ENCODE data around the gene WNT9B.

Gene WNT9B

DNA sequence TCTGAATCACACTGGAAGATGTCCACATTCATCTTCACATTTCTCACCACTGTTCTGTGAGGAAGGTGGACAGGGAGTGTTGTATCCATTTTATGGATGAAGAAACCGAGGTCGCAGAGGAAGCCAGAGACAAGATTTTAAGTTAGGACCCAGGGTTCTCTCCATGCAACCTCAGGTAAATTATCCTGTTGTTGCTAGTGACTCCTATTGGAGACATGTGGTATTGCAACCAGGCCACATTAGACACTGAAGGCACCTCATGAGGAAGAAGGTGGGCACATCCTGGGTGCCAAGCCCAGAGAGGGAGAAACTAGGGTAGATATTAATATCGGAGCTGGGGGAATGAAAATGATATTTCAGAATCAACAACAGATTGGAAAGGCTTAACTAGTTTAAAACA is 8.5 kb upstream of the WNT9B start:
- no peak overlapping the region for H4K91ac ChIP-seq (ENCODE audit: low read length)

DNA sequence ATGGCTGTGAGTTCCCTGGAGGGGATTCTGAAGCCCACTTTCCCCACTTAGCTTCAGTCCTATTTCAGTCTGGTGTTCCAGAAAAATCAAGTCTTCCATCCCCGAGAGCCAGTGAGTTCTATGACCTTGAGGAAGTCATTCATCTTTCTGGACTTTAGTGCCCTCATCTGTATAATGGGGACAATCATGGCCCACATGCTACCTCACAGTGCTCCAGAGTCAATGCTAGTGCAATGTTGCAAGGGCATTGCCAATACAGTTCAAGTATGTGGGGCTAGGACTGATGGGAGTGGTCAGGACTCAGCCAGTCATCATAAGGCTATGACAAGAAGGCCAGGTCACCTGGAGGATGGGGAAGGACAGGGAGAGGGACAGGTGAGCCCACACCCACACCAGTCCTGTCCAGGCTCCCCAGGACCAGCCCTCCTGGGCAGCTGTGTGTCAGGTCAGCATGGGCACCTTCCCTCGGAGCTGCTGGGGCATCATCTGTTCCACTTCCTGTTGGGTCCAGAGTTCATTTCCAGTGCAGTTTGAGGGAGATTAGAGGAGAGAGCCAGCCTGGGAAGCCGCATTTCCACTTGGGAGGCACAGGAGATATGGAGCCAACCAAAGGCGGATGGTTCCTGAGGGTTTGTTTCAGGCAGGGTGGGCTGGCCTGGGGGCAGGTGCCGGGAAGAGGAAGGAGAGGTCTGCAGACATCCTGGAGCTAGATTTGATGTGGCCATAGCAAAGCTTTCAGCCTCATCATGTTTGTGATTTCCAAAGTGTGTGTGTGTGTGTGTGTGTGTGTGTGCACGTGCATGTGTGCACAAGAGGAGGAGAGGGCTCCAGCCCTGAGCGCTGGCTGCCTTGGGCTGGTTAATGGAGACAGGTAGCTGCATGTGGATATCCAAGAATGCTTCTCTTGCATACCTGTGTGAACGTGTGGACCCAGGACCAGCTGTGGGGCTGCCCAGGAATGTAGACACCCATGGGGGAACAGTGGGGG is 3.9 kb upstream of the WNT9B start:
- no peak for DNase-seq
- Histone ChIP-seq H3K4me2 (ENCODE audit: low read length, poor library complexity, severe bottlenecking) (no peak overlapping the region), H3K27me3 (ENCODE audit: control insufficient read depth in 1 of 2, insufficient read depth in 1 of 2, low read length in 2 of 2) (peaks cover 60 to 80% of the 10 kb centered on the region in 2 experiments), H3K79me1 (replicated peaks; ENCODE audit: low read length, poor library complexity, severe bottlenecking) (no peaks in the 10 kb centered on the region), H3K18ac (ENCODE audit: low read depth in 1 of 2, low read length in 2 of 2) (no peak overlapping the region), H3K23ac (ENCODE audit: low read length in 2 of 2) (no peak overlapping the region), H3K27ac (ENCODE audit: low read length, poor library complexity, severe bottlenecking) (no peak overlapping the region), H3K9ac (ENCODE audit: low read length) (no peak overlapping the region), H3K36me3 (ENCODE audit: control insufficient read depth in 1 of 2, insufficient read depth in 2 of 2, low read depth in 1 of 2, low read length in 2 of 2) (no peaks in the 10 kb centered on the region), H4K8ac (ENCODE audit: low read length) (no peak overlapping the region), H3K14ac (ENCODE audit: low read length in 2 of 2) (no peak overlapping the region), H2BK5ac (ENCODE audit: low read depth, low read length, poor library complexity, severe bottlenecking) (no peak overlapping the region), H2AFZ (ENCODE audit: low read depth, low read length) (no peak overlapping the region), H4K91ac (ENCODE audit: low read length) (no peak overlapping the region), H2BK120ac (ENCODE audit: low read depth, low read length) (no peak overlapping the region), H2BK12ac (ENCODE audit: low read length in 2 of 2) (no peak overlapping the region), H3K4me1 (ENCODE audit: control insufficient read depth, insufficient read depth, low read depth, low read length) (peaks cover 14% of the 10 kb centered on the region), H3K9me3 (ENCODE audit: control insufficient read depth, low read length) (no peaks in the 10 kb centered on the region), H2AK5ac (ENCODE audit: low read length, severe bottlenecking) (no peak overlapping the region), H3K4me3 (ENCODE audit: insufficient read depth in 1 of 2, low read depth in 1 of 2, low read length in 2 of 2) (no peak overlapping the region), H2BK15ac (ENCODE audit: low read depth, poor library complexity, severe bottlenecking) (no peak overlapping the region), H3K4ac (ENCODE audit: low read depth in 1 of 2, low read length in 2 of 2) (no peak overlapping the region)
- WGBS = 62% methylated on average over 8 of the region's 8 CpGs

More for the DNA sequence above, 8.5 kb upstream of the WNT9B start:
- Histone ChIP-seq H2BK15ac (ENCODE audit: low read depth, poor library complexity, severe bottlenecking) (no peak overlapping the region), H3K4me1 (ENCODE audit: control insufficient read depth, insufficient read depth, low read depth, low read length) (peaks cover 4% of the 10 kb centered on the region), H3K4me2 (ENCODE audit: low read length, poor library complexity, severe bottlenecking) (no peak overlapping the region), H3K79me1 (replicated peaks; ENCODE audit: low read length, poor library complexity, severe bottlenecking) (no peaks in the 10 kb centered on the region), H3K4ac (ENCODE audit: low read depth in 1 of 2, low read length in 2 of 2) (no peak overlapping the region), H3K9ac (ENCODE audit: low read length) (no peak overlapping the region), H3K9me3 (ENCODE audit: control insufficient read depth, low read length) (no peaks in the 10 kb centered on the region), H2BK12ac (ENCODE audit: low read length in 2 of 2) (no peak overlapping the region), H3K14ac (ENCODE audit: low read length in 2 of 2) (no peak overlapping the region), H3K36me3 (ENCODE audit: control insufficient read depth in 1 of 2, insufficient read depth in 2 of 2, low read depth in 1 of 2, low read length in 2 of 2) (no peaks in the 10 kb centered on the region), H3K27ac (ENCODE audit: low read length, poor library complexity, severe bottlenecking) (no peak overlapping the region), H2BK120ac (ENCODE audit: low read depth, low read length) (no peak overlapping the region), H3K4me3 (ENCODE audit: insufficient read depth in 1 of 2, low read depth in 1 of 2, low read length in 2 of 2) (no peak overlapping the region), H3K23ac (ENCODE audit: low read length in 2 of 2) (no peak overlapping the region), H2BK5ac (ENCODE audit: low read depth, low read length, poor library complexity, severe bottlenecking) (no peak overlapping the region), H4K8ac (ENCODE audit: low read length) (no peak overlapping the region), H3K27me3 (ENCODE audit: control insufficient read depth in 1 of 2, insufficient read depth in 1 of 2, low read length in 2 of 2) (peaks cover 33 to 53% of the 10 kb centered on the region in 2 experiments), H2AK5ac (ENCODE audit: low read length, severe bottlenecking) (no peak overlapping the region), H2AFZ (ENCODE audit: low read depth, low read length) (no peak overlapping the region), H3K18ac (ENCODE audit: low read depth in 1 of 2, low read length in 2 of 2) (no peak overlapping the region)
- DNase-seq = no peak
- WGBS = 88% methylated on average over 2 of the region's 3 CpGs

DNA sequence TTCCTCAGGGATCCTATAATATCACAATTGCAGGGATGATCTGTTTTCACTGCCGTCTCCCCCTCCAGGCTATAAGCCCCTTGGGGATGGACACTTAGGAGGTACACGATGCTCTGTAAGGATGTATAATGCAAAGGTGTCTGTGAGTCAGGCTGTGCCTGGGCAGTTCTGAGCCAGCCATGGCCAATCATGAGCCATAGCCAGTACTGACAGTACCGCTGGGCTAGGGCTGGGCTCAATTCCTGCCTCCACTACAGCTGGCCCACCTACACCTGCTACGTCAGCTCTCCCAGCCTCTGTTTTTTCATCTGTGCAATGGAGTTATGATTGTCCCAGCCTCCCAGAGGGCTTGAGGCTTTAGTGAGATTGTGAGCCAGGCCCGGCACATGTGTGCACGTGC is 2.8 kb upstream of the WNT9B start:
- Histone ChIP-seq H3K4ac (ENCODE audit: low read depth in 1 of 2, low read length in 2 of 2) (no peak overlapping the region), H4K8ac (ENCODE audit: low read length) (no peak overlapping the region), H2BK12ac (ENCODE audit: low read length in 2 of 2) (no peak overlapping the region), H2BK15ac (ENCODE audit: low read depth, poor library complexity, severe bottlenecking) (no peak overlapping the region), H3K4me3 (ENCODE audit: insufficient read depth in 1 of 2, low read depth in 1 of 2, low read length in 2 of 2) (no peak overlapping the region), H3K27ac (ENCODE audit: low read length, poor library complexity, severe bottlenecking) (no peak overlapping the region), H3K18ac (ENCODE audit: low read depth in 1 of 2, low read length in 2 of 2) (no peak overlapping the region), H2BK120ac (ENCODE audit: low read depth, low read length) (no peak overlapping the region), H3K9me3 (ENCODE audit: control insufficient read depth, low read length) (no peaks in the 10 kb centered on the region), H2AK5ac (ENCODE audit: low read length, severe bottlenecking) (no peak overlapping the region), H3K27me3 (ENCODE audit: control insufficient read depth in 1 of 2, insufficient read depth in 1 of 2, low read length in 2 of 2) (peaks cover 65 to 86% of the 10 kb centered on the region in 2 experiments), H3K36me3 (ENCODE audit: control insufficient read depth in 1 of 2, insufficient read depth in 2 of 2, low read depth in 1 of 2, low read length in 2 of 2) (no peaks in the 10 kb centered on the region), H4K91ac (ENCODE audit: low read length) (no peak overlapping the region), H3K4me2 (ENCODE audit: low read length, poor library complexity, severe bottlenecking) (no peak overlapping the region), H3K79me1 (replicated peaks; ENCODE audit: low read length, poor library complexity, severe bottlenecking) (no peaks in the 10 kb centered on the region), H2BK5ac (ENCODE audit: low read depth, low read length, poor library complexity, severe bottlenecking) (no peak overlapping the region), H3K14ac (ENCODE audit: low read length in 2 of 2) (no peak overlapping the region), H3K4me1 (ENCODE audit: control insufficient read depth, insufficient read depth, low read depth, low read length) (peaks cover 14% of the 10 kb centered on the region), H2AFZ (ENCODE audit: low read depth, low read length) (no peak overlapping the region), H3K23ac (ENCODE audit: low read length in 2 of 2) (no peak overlapping the region), H3K9ac (ENCODE audit: low read length) (no peak overlapping the region)
- 69% methylated on average over 4 of the region's 6 CpGs for WGBS
- no peak for DNase-seq

DNA sequence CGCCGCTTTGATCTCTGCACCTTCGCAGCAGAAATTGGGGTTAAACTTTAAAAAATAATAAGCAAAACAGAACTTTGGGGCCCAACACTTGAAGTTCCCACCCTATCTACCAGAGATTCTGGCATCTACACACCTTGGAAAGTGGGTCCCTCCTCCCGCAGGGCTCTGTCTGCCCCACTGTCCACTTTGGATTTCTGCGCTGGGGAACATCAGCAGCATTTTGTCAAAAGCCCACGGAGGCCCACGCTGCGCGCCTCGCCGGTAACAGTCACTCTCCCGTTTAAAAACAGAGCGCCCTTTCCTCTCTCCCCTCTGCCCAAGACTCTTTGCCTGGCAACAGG is 725 bp upstream of the WNT9B start:
- no peak overlapping the region for H3K14ac ChIP-seq (ENCODE audit: low read length in 2 of 2)
- H3K9ac ChIP-seq (ENCODE audit: low read length) = no peak overlapping the region
- H2AK5ac ChIP-seq (ENCODE audit: low read length, severe bottlenecking) = no peak overlapping the region
- H3K4me2 ChIP-seq (ENCODE audit: low read length, poor library complexity, severe bottlenecking) = peak overlapping the region; percentile 53
- no peak overlapping the region for H3K27ac ChIP-seq (ENCODE audit: low read length, poor library complexity, severe bottlenecking)
- no peak overlapping the region for H3K4ac ChIP-seq (ENCODE audit: low read depth in 1 of 2, low read length in 2 of 2)
- H3K23ac ChIP-seq (ENCODE audit: low read length in 2 of 2) = no peak overlapping the region
- WGBS = 36% methylated on average over 13 of the region's 13 CpGs
- DNase-seq = no peak
- no peak overlapping the region for H2BK15ac ChIP-seq (ENCODE audit: low read depth, poor library complexity, severe bottlenecking)
- no peak overlapping the region for H3K4me3 ChIP-seq (ENCODE audit: insufficient read depth in 1 of 2, low read depth in 1 of 2, low read length in 2 of 2)
- no peaks in the 10 kb centered on the region for H3K36me3 ChIP-seq (ENCODE audit: control insufficient read depth in 1 of 2, insufficient read depth in 2 of 2, low read depth in 1 of 2, low read length in 2 of 2)
- H3K27me3 ChIP-seq (ENCODE audit: control insufficient read depth in 1 of 2, insufficient read depth in 1 of 2, low read length in 2 of 2) = peaks cover 74 to 82% of the 10 kb centered on the region in 2 experiments
- no peak overlapping the region for H3K18ac ChIP-seq (ENCODE audit: low read depth in 1 of 2, low read length in 2 of 2)
- H3K79me1 ChIP-seq (replicated peaks; ENCODE audit: low read length, poor library complexity, severe bottlenecking) = no peaks in the 10 kb centered on the region
- H4K8ac ChIP-seq (ENCODE audit: low read length) = no peak overlapping the region
- H2BK12ac ChIP-seq (ENCODE audit: low read length in 2 of 2) = no peak overlapping the region
- H3K4me1 ChIP-seq (ENCODE audit: control insufficient read depth, insufficient read depth, low read depth, low read length) = peaks cover 14% of the 10 kb centered on the region
- no peak overlapping the region for H2BK5ac ChIP-seq (ENCODE audit: low read depth, low read length, poor library complexity, severe bottlenecking)
- no peak overlapping the region for H4K91ac ChIP-seq (ENCODE audit: low read length)
- no peak overlapping the region for H2AFZ ChIP-seq (ENCODE audit: low read depth, low read length)
- H2BK120ac ChIP-seq (ENCODE audit: low read depth, low read length) = no peak overlapping the region
- H3K9me3 ChIP-seq (ENCODE audit: control insufficient read depth, low read length) = no peaks in the 10 kb centered on the region

All from mesenchymal stem cell (in vitro differentiated cells and primary cell).